ENCODE results near the gene C9.

Gene C9

GRCh38 chr5:39249564-39250274 lies 114.6 kb downstream of the C9 start:
- TF ChIP-seq CTCF (IDR thresholded peaks at IDR 0.05), result no peak

GRCh38 chr5:39249069-39249468 lies 115.2 kb downstream of the C9 start:
- TF ChIP-seq CTCF (IDR thresholded peaks at IDR 0.05), result no peak

DNA sequence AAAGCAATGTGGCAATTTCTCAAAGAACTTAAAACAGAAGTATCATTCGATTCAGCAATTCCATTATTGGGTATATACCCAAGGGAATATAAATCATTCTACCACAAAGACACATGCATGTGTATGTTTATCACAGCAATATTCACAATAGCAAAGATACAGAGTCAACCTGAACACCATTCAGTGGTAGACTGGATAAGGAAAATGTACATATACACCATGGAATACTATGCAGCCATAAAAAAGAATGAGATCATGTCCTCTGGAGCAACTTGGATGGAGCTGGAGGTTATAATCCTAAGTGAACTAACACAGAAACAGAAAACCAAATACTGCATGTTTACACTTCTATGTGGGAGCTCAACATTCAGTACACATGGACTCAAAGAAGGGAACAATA lies 123.5 kb downstream of the C9 start:
- TF ChIP-seq CTCF (IDR thresholded peaks at IDR 0.05), result no peak

- TF ChIP-seq CTCF (IDR thresholded peaks at IDR 0.05), result no peak
Observed at GRCh38 chr5:39238366-39239105, 125.8 kb downstream of the C9 start.

- TF ChIP-seq CTCF (IDR thresholded peaks at IDR 0.05), result no peak
Observed at GRCh38 chr5:39236718-39237117, 127.6 kb downstream of the C9 start.

GRCh38 chr5:39235648-39236047 lies 128.6 kb downstream of the C9 start:
- TF ChIP-seq CTCF (IDR thresholded peaks at IDR 0.05), result no peak

Data from LNCAP (cell line).